ENCODE data around the gene SPAG5. TPM values are rescaled to one million over a fixed set of nuclear protein-coding genes. Genes with fewer than 3 reads are reported as not detected.

SPAG5 gene
- total RNA-seq (2011; cell fraction: chromatin; rRNA removed; ENCODE audit: low replicate concordance): 517 and 585 TPM in 2 replicates
- total RNA-seq (2011; cell fraction: nucleolus; rRNA removed): 336 and 355 TPM in 2 replicates
- 269 and 327 TPM in 2 replicates for total RNA-seq (2011; cell fraction: nucleoplasm; rRNA removed)
- total RNA-seq (2014; rRNA removed): 124 and 144 TPM in 2 replicates
- 149 and 151 TPM in 2 replicates for total RNA-seq (2014; rRNA removed; fragmentation: Illumina TruSeq; extraction: Trizol)
- 151 and 156 TPM in 2 replicates for total RNA-seq (2015; rRNA removed; fragmentation: Illumina TruSeq; extraction: Trizol)
- 134 and 143 TPM in 2 replicates for total RNA-seq (2021)
- 192 and 229 TPM in 2 replicates for polyA plus RNA-seq (2011; rRNA removed)
- polyA plus RNA-seq (2011; cell fraction: cytosol; rRNA removed): 91.5 and 98.4 TPM in 2 replicates
- 797 and 863 TPM in 2 replicates for polyA plus RNA-seq (2011; cell fraction: nucleus; rRNA removed)
- 120 and 153 TPM in 2 replicates for polyA plus RNA-seq (2012)
- 133 and 140 TPM in 2 replicates for polyA plus RNA-seq (2014; fragmentation: Illumina TruSeq; extraction: Trizol)
- polyA plus RNA-seq (2014; fragmentation: Nextera tagmentation; extraction: Ambion mirVana): 100 to 1,000 TPM in 1 of 2 experiments, 10 to 100 TPM in 1; 94.4 to 286 TPM
- polyA plus RNA-seq (2014; rRNA removed): 143 and 157 TPM in 2 replicates
- 178 and 188 TPM in 2 replicates for polyA minus RNA-seq (2011; rRNA and poly(A)+ RNA removed)
- 74.0 and 98.5 TPM in 2 replicates for polyA minus RNA-seq (2011; cell fraction: cytosol; rRNA and poly(A)+ RNA removed)
- polyA minus RNA-seq (2011; cell fraction: nucleus; rRNA and poly(A)+ RNA removed): 244 and 330 TPM in 2 replicates
- percentile 82 among the genes with signal in this experiment for Bru-seq, nascent RNA
- percentile 85 among the genes with signal in this experiment for BruChase-seq, experiment 1, labeled RNA remaining after a 2-hour chase
- BruChase-seq, experiment 2, labeled RNA remaining after a 6-hour chase: percentile 94 among the genes with signal in this experiment
- long read RNA-seq, experiment 1, full-length matches to known transcripts: 108 of 273 reads
- long read RNA-seq, experiment 1, partial matches to known transcripts: 107 of 273 reads
- long read RNA-seq, experiment 1, other reads (novel, unspliced or antisense): 58 of 273 reads
- long read RNA-seq, experiment 2, full-length matches to known transcripts: 34 of 128 reads
- long read RNA-seq, experiment 2, partial matches to known transcripts: 52 of 128 reads
- long read RNA-seq, experiment 2, other reads (novel, unspliced or antisense): 42 of 128 reads
- long read RNA-seq, experiment 3, full-length matches to known transcripts: 19 of 45 reads
- long read RNA-seq, experiment 3, partial matches to known transcripts: 15 of 45 reads
- long read RNA-seq, experiment 3, other reads (novel, unspliced or antisense): 11 of 45 reads

- no TSS peak for BruUV-seq (replicated peaks)
- POLR2A ChIA-PET: interaction anchor here (0.6 to 15.9 kb wide), 19 partner anchors 10 to 588 kb away, joined by 3 to 274 read pairs (median 4); partner anchors contain the start of genes ALDOC, BLTP2, PHF12 and PIGS
- no peak for TF ChIP-seq TCFL5 (CRISPR knock-in tag; conservative IDR thresholded peaks at IDR 0.05)
- TF ChIP-seq STAT5A (IDR thresholded peaks at IDR 0.05; ENCODE audit: borderline replicate concordance, low read length): no peak
- no peak for TF ChIP-seq FOXO4 (CRISPR knock-in tag; IDR thresholded peaks at IDR 0.05)
- peak; percentile 59; the same call in 1 of the 2 replicates for TF ChIP-seq ZBTB7A (IDR thresholded peaks at IDR 0.05; ENCODE audit: borderline replicate concordance, control insufficient read depth, low read depth, low read length)
- no peak for TF ChIP-seq ZNF318 (IDR thresholded peaks at IDR 0.05; ENCODE audit: borderline replicate concordance in 1 of 2, low read depth in 1 of 2)
Observed at GRCh38 chr17:28598799-28599310, at the start of gene SPAG5. SPAG5 (minus strand) TSS chr17:28599025; CDS start chr17:28598946, 79 bp downstream.

More at GRCh38 chr17:28598799-28599310, at the start of gene SPAG5:
- Histone ChIP-seq H3K79me2 (ENCODE audit: control insufficient read depth, insufficient read depth, low read length) (peaks cover 25% of the 10 kb centered on the region), H4K20me1 (replicated peaks; ENCODE audit: control insufficient read depth, insufficient read depth, low read length) (no peaks in the 10 kb centered on the region), H3K36me3 (ENCODE audit: control insufficient read depth, insufficient read depth, low read length) (peaks cover 32% of the 10 kb centered on the region), H3K9me1 (ENCODE audit: control insufficient read depth, insufficient read depth, low read length) (no peaks in the 10 kb centered on the region), H3K4me1 (replicated peaks in 1 of 2; ENCODE audit: control insufficient read depth in 2 of 2, insufficient read depth in 2 of 2, low read length in 2 of 2) (peaks cover 8 to 16% of the 10 kb centered on the region in 2 experiments; a peak in 4 of 5 replicates), H2AFZ (ENCODE audit: low read depth, low read length) (peak within 1 kb of the TSS; percentile 92), H3K4me3 (peak within 1 kb of the TSS; percentile 81), H3K9ac (ENCODE audit: insufficient read depth in 1 of 2, low read depth in 2 of 2, low read length in 2 of 2) (peak within 1 kb of the TSS; percentile 97 to 98), H3K27me3 (ENCODE audit: control insufficient read depth in 2 of 2, insufficient read depth in 2 of 2, low read length in 2 of 2) (no peaks in the 10 kb centered on the region), H3K27ac (ENCODE audit: extremely low read depth, low read depth, low read length) (peak within 1 kb of the TSS; percentile 88), H3K9me3 (replicated peaks; ENCODE audit: control insufficient read depth, insufficient read depth, low read depth, low read length) (no peaks in the 10 kb centered on the region), H3K4me2 (ENCODE audit: insufficient read depth, low read length) (peak within 1 kb of the TSS; percentile 90)
- peak; percentile 95 for FAIRE-seq
- ATAC-seq: peak; percentile 94
- intact Hi-C loops (cut with micrococcal nuclease): loop anchor here (2.0 to 10.0 kb wide), 4 partner anchors 28 to 328 kb away; partner anchors contain the start of genes DHRS13, NEK8, PIGS and TLCD1
- CTCF ChIA-PET (ENCODE audit: low intra/inter-chr PET ratio): no interaction called here
- WGBS (ENCODE audit: insufficient coverage, low coverage, missing lambda C conversion rate): under 1% methylated on average over 38 of the region's 44 CpGs
- in situ Hi-C loops (cut with MboI): no loop called here
- DNase-seq (ENCODE audit: extremely low read depth in 1 of 4, low spot score in 3 of 4): peak; percentile 98 to 100 (median 100)

All from K562 (cell line).